NCI-H1092 treated with DMSO at 0.1 percent for 48 hours (cell line): ENCODE results near the gene GOLGA7B.

Experiments
- DNase-seq: peaks from one replicate; lab custom pipeline; 2025; lab: John Stamatoyannopoulos, UW

The GOLGA7B gene

DNA sequence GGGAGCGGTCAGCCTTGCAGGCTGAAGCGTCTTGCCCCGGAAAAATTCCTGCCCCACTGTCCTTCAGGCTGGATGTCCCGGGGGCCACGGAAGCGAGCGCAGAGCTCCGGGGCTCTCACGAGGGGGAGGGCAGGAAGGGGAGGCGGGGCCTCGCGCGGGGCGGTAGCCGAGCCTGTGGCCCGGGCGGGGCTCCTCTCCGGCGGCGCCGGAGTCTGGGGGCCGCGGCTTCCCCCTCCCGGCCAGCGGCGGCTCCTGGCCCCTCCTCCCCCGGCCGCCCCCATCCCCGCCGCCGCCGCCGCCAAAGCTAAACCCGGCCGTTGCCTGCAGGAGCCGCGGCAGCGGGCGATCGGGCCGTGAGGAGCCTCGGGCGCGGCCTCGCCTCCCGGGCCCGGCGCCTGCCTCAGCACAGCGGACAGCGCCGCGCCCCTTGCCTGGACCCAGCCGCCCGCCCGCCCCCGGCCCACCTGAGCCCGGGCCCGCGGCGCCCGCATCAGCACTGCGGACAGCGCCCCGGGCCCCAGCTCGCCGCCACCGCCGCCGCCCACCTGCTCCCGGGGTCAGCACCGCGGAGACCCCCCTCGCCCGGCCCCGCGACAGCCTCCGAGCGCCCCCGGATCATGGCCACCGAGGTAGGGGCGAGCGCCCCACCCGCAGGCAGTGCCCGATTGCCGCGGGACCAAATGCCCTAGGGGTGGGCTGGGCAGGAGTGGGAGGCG is at the start of gene GOLGA7B:
Gene GOLGA7B, plus strand, starts transcription at position 157 of the 716 bp plus-strand sequence. Its CDS starts 461 bp downstream, at position 618.
- DNase-seq = peak; percentile 5

- DNase-seq = no peak
Observed at GRCh38 chr10:97800474-97800873, 49.2 kb upstream of the GOLGA7B start.

DNA sequence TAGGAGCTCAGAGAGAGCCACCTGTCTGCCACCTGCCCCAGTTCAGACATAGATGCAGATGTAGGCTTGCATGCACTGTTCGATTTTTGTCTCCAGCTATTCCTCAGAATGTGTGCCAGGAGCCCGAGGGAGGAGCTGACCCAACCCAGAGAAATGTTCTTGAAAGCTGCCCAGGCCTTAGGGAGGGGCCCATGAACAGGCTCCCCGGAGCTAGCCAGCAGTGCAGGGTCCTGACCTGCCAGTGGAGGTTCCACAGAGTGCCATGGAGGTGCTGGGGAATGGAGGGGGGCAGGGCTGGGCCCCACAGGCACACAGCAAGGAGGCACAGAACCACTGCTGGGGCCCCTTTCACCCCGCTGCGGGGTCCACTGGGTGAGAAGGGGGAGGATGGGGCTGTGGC is 48.2 kb upstream of the GOLGA7B start:
- DNase-seq = no peak

DNA sequence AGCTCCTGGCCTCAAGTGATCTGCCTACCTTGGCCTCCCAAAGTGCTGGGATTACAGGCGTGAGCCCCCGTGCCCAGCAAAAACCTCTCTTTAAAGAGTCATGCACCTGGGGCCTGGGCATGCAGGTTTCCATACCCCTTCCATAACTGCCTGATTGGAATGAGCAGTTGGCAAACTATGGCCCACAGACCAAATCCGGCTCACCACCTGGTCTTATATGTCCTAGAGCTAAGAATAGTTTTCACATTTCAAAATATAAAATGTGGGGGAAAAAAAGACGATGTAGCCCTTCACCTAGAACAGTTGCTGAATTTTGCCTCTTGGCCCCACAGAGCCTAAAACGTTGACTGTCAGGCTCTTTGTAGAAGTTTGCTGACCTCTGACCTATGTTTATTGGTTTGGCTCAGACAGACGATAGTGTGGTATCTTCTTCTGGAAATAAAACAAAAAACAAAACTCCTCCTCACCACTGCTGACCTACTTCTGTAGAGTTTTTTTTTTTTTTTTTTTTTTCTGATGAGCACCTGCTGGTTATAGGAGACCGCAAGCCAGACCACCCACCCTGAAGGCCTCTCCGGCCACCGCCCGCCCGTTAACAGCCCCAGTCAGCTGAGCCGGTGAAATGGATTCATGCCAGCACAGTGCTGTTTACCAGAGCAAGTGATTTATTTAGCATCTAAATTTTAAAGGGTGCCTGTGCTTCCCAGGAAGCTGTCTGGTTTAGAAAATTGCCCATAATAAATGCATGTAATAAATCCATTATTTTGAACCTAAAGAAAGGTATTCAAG is 44.4 kb upstream of the GOLGA7B start:
- DNase-seq = no peak

DNA sequence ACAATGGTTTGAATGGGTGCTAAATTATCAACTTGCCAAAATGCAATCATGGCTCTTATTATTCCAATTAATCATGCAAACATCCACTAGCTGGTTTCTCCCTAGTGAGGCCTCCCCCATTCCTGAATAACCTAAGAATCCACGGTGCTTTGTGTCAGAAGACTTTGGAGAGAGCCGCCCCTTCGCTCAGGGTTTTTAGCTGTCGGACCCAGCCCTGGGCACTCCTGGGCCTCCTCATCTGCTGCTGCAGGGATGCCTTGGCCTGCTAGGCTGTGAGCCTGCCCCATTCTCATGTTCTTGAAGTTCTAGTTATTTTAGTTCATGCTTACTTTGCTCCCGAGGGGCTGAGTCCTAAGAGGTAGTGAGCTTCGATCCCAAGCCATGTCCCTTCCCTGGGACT is 43.7 kb upstream of the GOLGA7B start:
- DNase-seq = no peak

DNA sequence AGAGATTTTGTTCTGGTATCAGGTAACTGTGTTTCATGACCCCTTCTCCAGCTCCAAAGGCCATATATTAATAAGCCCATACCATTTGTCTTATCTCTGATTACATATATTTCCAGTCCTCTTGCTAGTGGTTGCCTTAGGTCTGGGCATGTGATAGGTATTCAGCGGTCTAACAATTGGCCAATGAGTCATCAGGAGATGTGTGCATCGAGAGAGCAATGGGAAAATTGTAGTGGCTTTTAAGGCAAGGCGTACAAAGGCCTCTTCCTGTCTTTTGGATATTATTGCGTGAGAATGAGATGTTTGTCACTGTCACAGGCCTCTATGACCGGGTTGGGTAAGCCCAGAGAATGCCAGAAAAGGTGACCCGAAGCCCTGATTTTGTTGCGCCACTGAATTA is 39.2 kb upstream of the GOLGA7B start:
- DNase-seq = no peak

DNA sequence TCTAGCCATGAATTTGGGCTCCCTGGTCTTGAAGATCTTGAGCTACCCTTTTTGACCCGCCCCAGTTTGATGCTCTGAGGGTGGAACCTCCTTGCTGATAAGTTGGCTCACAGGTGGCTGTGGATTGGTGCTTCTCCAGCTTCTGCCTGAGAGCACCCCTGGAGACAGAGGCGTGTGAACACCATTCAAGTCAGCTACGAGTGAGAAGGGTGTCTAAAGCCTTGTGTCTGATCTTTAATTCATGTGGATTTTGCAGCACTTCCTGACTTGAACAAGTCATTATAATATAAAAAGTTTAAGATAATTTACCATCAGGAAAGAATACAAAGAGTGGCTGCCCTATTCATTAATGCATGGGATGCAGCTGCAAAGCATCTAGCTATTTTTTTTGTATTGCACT is 37.7 kb upstream of the GOLGA7B start:
- DNase-seq = no peak

- DNase-seq = no peak
Observed at GRCh38 chr10:97812696-97813095, 36.9 kb upstream of the GOLGA7B start.

DNA sequence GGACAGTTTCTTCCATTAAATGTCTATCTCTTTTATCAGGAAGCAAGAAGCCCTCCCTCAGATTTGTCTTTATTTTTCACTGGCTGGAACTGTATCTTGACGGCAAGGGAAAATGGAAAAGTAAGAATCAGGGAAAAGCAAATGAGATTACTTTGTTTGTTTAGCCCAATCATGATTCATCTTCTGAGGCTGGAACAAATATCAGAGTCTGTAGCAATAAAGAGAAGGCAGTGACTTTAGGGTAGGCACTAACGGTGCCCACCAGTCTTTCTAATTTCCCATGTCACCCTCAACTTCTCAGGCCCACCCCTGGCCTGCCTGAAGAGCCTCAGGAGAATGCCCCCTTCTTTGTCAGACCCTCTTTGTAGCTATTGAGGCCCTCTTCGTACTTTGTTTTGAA is 36.3 kb upstream of the GOLGA7B start:
- DNase-seq = no peak

GRCh38 chr10:97814996-97815395 is 34.6 kb upstream of the GOLGA7B start:
- DNase-seq = no peak

DNA sequence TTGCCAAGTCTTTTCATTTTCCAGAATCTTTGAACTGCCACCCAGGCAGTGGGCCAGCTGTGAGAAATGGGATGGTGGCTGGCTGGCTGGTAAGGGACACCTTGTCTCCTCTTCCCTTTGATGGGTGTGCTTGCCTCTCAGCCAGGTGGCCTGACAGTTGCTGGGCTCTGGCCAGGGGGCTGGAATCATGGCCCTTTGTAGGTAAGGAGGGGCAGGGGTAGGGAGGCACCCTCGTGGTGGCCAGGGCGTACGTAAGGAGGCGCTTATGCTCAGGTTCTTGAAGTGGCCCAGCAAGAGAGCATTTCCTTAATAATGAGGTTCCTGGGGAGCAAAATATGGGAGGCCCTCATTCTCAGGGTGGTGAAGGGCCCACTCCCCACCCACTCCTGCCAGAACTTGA is 33.0 kb upstream of the GOLGA7B start:
- no peak for DNase-seq

- DNase-seq = no peak
Observed at GRCh38 chr10:97818572-97818971, 31.1 kb upstream of the GOLGA7B start.

DNA sequence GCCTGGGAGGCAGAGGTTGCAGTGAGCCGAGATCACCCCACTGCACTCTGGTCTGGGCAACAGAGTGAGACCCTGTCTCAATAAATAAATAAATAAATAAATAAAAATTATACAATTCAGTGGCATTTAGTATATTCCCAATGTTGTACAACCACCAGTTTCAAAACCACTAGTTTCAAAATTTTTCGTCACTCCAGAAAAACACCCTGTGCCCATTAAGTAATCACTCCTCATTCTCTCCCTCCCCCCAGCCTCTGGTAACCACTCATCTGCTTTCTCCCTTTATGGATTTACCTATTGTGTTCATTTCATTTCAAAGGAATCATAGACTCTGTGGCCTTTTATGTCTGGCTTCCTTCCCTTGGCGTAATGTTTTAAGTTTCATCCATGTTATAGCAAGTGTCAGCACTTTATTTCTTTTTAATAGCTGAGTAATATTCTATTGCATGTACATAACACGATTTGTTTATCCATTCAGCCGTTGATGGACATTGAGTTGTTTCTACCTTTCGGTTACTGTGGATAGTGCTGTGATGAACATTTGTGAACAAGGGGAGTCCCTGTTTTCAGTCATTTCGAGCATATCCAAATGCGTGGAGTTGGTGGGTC is 29.4 kb upstream of the GOLGA7B start:
- no peak for DNase-seq

- DNase-seq = peak; percentile 53
Observed at GRCh38 chr10:97821308-97822038, 28.2 kb upstream of the GOLGA7B start.

GRCh38 chr10:97822261-97822687 is 27.4 kb upstream of the GOLGA7B start:
- peak; percentile 16 for DNase-seq

GRCh38 chr10:97823734-97824133 is 25.9 kb upstream of the GOLGA7B start:
- no peak for DNase-seq

DNA sequence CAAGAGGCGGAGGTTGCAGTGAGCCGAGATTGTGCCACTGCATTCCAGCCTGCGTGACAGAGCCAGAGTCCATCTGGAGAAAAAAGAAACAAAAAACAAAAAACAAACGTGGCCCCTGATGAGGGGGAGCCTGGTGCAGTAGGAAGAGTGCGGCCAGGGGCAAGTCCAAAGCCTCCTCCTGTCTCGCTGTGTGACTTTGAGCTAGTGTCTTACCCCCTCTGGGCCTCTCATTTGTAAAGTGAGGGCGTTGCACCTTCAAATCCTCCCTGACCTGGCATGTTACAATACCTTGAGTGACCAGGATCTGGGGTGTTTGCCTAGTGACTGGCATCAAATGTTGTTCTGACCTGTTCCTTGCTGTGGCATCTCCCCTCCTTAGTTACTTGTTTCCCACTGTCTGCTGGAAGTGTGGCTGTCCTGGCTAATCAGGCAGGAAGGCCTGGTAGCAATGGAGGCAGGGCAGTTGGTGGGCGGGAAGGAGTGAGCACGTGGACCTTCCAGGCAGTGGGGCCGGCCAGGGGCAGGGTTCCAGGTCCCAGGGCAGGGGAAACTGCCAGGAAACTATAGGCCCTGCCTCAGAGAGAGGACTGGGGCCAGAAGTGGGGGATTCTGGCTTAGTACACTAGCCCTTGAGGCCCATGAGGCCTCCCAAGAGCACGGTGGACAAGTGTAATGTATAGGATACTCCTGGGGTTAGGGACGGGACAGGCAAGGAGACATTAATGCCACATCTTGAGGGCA is 24.5 kb upstream of the GOLGA7B start:
- DNase-seq = no peak

DNA sequence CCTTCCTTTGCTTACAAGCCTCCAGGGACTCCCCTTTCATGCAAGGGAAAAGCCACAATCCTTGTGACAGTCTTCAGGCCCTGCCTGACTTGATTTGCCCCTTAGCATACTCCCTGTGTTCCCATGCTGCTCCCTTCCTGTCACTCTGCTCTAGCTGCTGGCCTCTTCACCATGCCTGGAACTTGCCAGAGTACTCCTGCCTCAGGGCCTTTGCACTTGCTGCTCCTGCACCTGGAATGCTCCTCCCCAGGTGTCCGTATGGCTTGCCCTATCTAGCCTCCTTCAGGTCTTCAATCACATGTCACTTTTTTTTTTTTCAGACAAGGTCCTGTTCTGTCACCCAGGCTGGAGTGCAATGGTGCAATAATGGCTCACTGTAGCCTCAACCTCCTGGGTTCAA is 22.8 kb upstream of the GOLGA7B start:
- DNase-seq = no peak

- DNase-seq = no peak
Observed at GRCh38 chr10:97827702-97828291, 21.8 kb upstream of the GOLGA7B start.

DNA sequence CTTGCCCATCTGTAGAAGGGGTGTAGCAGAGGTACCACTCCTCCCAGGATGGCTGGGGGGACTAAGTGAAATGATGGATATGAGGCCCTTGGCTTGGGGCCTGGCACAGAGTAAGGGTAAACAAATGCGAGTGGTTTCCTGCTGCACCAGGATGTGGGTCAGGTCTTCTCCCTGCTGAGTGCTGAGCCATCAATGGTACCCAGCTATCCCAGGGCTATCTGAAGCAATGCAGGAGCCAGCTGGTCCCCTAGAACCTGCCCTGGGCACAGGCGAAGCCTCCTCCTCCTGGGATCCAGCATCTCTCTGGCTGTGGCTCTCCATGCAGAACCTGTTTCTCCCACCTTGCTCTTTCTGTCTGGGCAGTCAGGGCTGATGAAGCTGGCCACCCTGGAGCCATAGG is 20.9 kb upstream of the GOLGA7B start:
- DNase-seq = no peak

GRCh38 chr10:97830064-97830463 is 19.6 kb upstream of the GOLGA7B start:
- DNase-seq = peak; percentile 36
